Kidney tubule cell (primary cell): ENCODE measurements around the gene DDX24.

ENCODE experiments used
- DNase-seq: peaks from one replicate; pipeline ENCODE4 v3.0.0-alpha.2; 2018; ENCODE audit warnings: low spot score

DDX24 gene

GRCh38 chr14:94029671-94030203 is 51.3 kb downstream of the DDX24 start:
- DNase-seq: no peak

- DNase-seq: no peak
Measured at GRCh38 chr14:94029265-94029664, 51.7 kb downstream of the DDX24 start.

GRCh38 chr14:94028450-94028826 is 52.6 kb downstream of the DDX24 start:
- DNase-seq: peak; percentile 62

GRCh38 chr14:94027566-94028449 is 53.2 kb downstream of the DDX24 start:
- DNase-seq: peak; percentile 73

GRCh38 chr14:94026889-94027469 is 54.0 kb downstream of the DDX24 start:
- no peak for DNase-seq

GRCh38 chr14:94026173-94026888 is 54.7 kb downstream of the DDX24 start, which contains the start of gene OTUB2:
OTUB2 (plus strand) TSS chr14:94026340; CDS start chr14:94026538, 198 bp downstream.
- peak; percentile 99 for DNase-seq

GRCh38 chr14:94025720-94026119 is 55.3 kb downstream of the DDX24 start:
- peak; percentile 93 for DNase-seq

GRCh38 chr14:94024549-94024948 is 56.5 kb downstream of the DDX24 start:
- no peak for DNase-seq

- no peak for DNase-seq
Measured at GRCh38 chr14:94022532-94023411, 58.2 kb downstream of the DDX24 start.

- DNase-seq: no peak
Measured at GRCh38 chr14:94021416-94022157, 59.4 kb downstream of the DDX24 start.

- peak; percentile 91 for DNase-seq
Measured at GRCh38 chr14:94021001-94021400, 60.0 kb downstream of the DDX24 start.

GRCh38 chr14:94020267-94020666 is 60.7 kb downstream of the DDX24 start:
- no peak for DNase-seq

GRCh38 chr14:94019329-94019728 is 61.7 kb downstream of the DDX24 start:
- no peak for DNase-seq

- no peak for DNase-seq
Measured at GRCh38 chr14:94018308-94018707, 62.7 kb downstream of the DDX24 start.

- DNase-seq: no peak
Measured at GRCh38 chr14:94016446-94016976, 64.5 kb downstream of the DDX24 start.

- DNase-seq: no peak
Measured at GRCh38 chr14:94015223-94015622, 65.8 kb downstream of the DDX24 start.

GRCh38 chr14:94014382-94014781 is 66.6 kb downstream of the DDX24 start:
- DNase-seq: no peak

- DNase-seq: peak; percentile 45
Measured at GRCh38 chr14:94011795-94012194, 69.2 kb downstream of the DDX24 start.

GRCh38 chr14:94010625-94011024 is 70.4 kb downstream of the DDX24 start:
- DNase-seq: no peak

- DNase-seq: peak; percentile 78
Measured at GRCh38 chr14:94009767-94010166, 71.2 kb downstream of the DDX24 start.

- DNase-seq: no peak
Measured at GRCh38 chr14:94008234-94008633, 72.8 kb downstream of the DDX24 start.
